ENCODE results near the gene TBC1D5. TPM values are rescaled to one million over a fixed set of nuclear protein-coding genes. Genes with fewer than 3 reads are reported as not detected.

The TBC1D5 gene
- total RNA-seq, 3 donors from 2014 or later: 33.1 to 56.1 (median 44.1) TPM

DNA sequence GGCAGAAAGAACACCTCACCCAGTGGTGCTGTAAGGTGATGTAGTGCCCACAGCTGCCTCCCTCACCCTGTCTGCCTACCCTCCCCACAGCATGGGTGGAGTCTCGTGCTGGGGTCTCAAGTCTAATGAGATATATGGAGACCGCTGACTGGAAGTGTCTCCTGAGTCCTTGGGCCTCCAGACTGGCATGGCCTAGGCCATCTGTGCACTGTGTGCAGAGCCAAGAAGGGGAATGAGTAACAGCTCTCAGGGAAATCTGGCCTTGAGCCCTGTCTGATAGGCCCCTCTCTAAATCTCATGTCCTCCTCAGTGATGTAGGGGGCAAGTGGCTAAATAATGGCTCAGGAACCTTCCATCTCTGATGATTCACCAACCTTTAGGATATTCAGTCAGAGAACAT lies 580.3 kb downstream of the TBC1D5 start:
- Histone ChIP-seq H3K9me3 (no peaks in the 10 kb centered on the region), H3K4me1 (ENCODE audit: low read depth) (no peaks in the 10 kb centered on the region), H3K4me3 (no peak overlapping the region), H3K36me3 (ENCODE audit: low read depth) (no peaks in the 10 kb centered on the region)
- no peak for ATAC-seq
- DNase-seq: no peak
- TF ChIP-seq, protein P1, sequence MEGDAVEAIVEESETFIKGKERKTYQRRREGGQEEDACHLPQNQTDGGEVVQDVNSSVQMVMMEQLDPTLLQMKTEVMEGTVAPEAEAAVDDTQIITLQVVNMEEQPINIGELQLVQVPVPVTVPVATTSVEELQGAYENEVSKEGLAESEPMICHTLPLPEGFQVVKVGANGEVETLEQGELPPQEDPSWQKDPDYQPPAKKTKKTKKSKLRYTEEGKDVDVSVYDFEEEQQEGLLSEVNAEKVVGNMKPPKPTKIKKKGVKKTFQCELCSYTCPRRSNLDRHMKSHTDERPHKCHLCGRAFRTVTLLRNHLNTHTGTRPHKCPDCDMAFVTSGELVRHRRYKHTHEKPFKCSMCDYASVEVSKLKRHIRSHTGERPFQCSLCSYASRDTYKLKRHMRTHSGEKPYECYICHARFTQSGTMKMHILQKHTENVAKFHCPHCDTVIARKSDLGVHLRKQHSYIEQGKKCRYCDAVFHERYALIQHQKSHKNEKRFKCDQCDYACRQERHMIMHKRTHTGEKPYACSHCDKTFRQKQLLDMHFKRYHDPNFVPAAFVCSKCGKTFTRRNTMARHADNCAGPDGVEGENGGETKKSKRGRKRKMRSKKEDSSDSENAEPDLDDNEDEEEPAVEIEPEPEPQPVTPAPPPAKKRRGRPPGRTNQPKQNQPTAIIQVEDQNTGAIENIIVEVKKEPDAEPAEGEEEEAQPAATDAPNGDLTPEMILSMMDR (IDR thresholded peaks at IDR 0.05): no peak
- intact Hi-C loops (cut with DNase I, micrococcal nuclease): no loop called here

DNA sequence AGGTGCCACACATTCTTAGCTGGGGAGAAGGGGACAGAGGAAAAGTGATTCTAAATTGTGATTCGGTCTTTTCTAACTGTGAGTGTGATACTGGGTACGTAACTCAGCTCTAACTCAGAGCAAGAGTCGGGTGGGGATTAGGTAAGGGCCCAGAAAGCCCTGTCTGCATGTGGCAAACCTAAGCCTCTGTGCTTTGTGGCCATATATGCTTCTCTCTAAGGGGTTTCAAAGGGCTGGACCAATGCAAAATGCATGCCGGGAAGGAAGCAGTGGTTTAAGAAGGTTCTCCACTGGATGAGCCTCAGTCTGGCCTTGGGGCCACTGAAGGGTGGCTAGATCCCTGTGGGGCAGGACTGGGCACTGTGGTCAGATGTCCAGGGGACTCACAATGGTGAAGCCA lies 581.8 kb downstream of the TBC1D5 start:
- no peak for ATAC-seq
- no peaks in the 10 kb centered on the region for H3K36me3 ChIP-seq (ENCODE audit: low read depth)
- intact Hi-C loops (cut with DNase I, micrococcal nuclease): no loop called here

DNA sequence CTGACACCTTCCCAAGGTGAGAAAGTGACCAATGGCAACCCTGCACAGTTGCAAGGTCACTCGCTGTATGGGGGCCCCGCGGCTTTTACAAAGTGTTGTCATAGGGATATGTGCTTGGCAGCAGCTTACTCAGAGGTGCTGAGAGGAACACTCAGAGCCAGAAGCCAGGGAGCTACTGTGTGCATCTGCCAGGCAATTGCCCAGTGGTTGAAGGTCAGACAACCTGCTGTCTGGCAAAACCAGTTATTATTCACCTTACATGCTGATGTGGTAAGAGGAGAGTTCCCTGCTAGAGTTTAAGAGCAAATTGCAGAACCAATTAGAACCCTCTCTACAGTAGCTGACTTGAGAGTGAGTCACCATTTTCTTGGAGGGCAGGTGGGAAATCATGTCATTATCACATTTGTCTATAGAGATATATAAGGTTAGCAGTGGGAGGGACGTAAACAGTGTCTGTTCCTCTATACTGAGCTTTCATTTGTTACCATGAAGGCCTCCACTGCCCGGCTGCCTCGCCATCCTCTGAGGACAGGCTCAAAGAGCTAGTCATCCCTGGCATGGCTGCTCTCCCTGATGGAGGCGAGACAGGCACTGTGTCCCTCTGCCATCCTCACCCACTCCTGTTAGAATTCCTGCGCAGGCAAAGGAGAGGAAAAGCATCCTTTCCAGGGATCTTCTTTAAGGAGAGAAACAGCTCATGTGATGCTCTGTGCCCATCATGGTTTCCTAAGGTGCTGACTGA lies 583.3 kb downstream of the TBC1D5 start:
- Histone ChIP-seq H3K4me3 (no peak overlapping the region), H3K4me1 (ENCODE audit: low read depth) (no peaks in the 10 kb centered on the region), H3K36me3 (ENCODE audit: low read depth) (no peaks in the 10 kb centered on the region), H3K9me3 (no peaks in the 10 kb centered on the region)
- intact Hi-C loops (cut with DNase I, micrococcal nuclease): no loop called here
- ATAC-seq: no peak
- TF ChIP-seq, protein P1 (IDR thresholded peaks at IDR 0.05): no peak
- no peak for DNase-seq

More for the DNA sequence above, 581.8 kb downstream of the TBC1D5 start:
- no peaks in the 10 kb centered on the region for H3K4me1 ChIP-seq (ENCODE audit: low read depth)
- no peak for DNase-seq
- no peak overlapping the region for H3K4me3 ChIP-seq
- no peaks in the 10 kb centered on the region for H3K9me3 ChIP-seq
- TF ChIP-seq, protein P1 (IDR thresholded peaks at IDR 0.05): no peak

DNA sequence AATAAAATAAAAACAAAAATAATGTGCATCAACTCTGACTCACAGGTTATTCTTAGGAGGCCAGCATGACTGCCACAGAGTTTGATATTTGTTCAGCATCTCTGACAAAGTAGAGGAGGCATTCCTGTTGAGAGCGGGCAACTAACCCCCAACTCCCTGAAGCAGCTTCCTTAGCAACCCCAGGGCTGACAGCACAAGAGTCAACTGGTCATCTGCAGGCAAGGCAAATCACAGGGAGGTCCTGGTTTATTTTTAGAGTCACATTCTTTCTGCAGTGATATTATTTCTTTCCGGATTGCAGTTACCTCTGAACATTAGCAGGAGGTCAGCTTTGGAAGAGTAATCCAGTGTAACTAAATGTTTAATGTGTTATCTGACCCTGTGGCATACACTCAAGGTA lies 584.7 kb downstream of the TBC1D5 start:
- TF ChIP-seq, protein P1 (IDR thresholded peaks at IDR 0.05): no peak
- intact Hi-C loops (cut with DNase I, micrococcal nuclease): no loop called here
- Histone ChIP-seq H3K4me3 (no peak overlapping the region), H3K36me3 (ENCODE audit: low read depth) (no peaks in the 10 kb centered on the region), H3K4me1 (ENCODE audit: low read depth) (no peaks in the 10 kb centered on the region), H3K9me3 (peaks cover 7% of the 10 kb centered on the region)
- DNase-seq: no peak
- ATAC-seq: no peak

DNA sequence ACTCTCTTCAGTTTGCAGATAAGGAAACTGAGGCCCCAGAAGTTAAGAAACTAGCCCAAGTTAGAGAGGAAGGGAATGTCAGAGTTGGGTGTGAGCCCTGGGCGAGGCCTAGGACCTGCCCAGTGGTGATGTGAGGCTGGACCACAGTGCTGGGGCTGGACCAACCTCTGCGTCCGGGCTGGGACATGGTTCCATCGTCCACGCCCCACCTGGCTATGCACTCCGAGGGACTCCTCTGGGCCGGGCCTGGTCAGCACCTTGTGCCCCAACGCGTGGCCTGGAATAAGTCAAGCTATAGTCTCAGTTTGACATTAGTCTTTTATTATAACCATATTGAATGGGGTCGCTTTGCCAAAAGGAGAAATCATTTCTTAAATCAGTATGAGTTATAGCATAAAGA lies 585.6 kb downstream of the TBC1D5 start:
- TF ChIP-seq, protein P1 (IDR thresholded peaks at IDR 0.05): no peak
- no peak for DNase-seq
- Histone ChIP-seq H3K9me3 (peaks cover 7% of the 10 kb centered on the region), H3K4me3 (no peak overlapping the region), H3K4me1 (ENCODE audit: low read depth) (no peaks in the 10 kb centered on the region), H3K36me3 (ENCODE audit: low read depth) (no peaks in the 10 kb centered on the region)
- intact Hi-C loops (cut with DNase I, micrococcal nuclease): no loop called here
- ATAC-seq: no peak

Data from mucosa of descending colon (tissue), 3 donors.